Diencephalon (tissue), 1 donor: Measurements from ENCODE around the gene CABP5. TPM values are rescaled to one million over a fixed set of nuclear protein-coding genes. Genes with fewer than 3 reads are reported as not detected.

Experiments used
- total RNA-seq: library from RNA; depleted of rRNA; stranded (reverse); fragments of >200 nt; gene quantifications from one replicate; pipeline ENCODE4 v1.2.3, GENCODE V29; 2014

The CABP5 gene
- total RNA-seq: not detected

GRCh38 chr19:48043675-48044258, at the start of gene CABP5:
TSS of gene CABP5 (minus strand) at chr19:48044079. CDS start at chr19:48043922, 157 bp downstream.

GRCh38 chr19:47994209-47994802, 49.6 kb downstream of the CABP5 start, which contains the start of gene ELSPBP1:
TSS of gene ELSPBP1 (plus strand) at chr19:47994632. CDS start at chr19:48008668, 14,036 bp downstream.

GRCh38 chr19:47992070-47992469, 51.8 kb downstream of the CABP5 start, which contains the start of gene BSPH1:
TSS of gene BSPH1 (minus strand) at chr19:47992170. CDS start at chr19:47992081, 89 bp downstream.

Other genes with a start within 250 kb of the CABP5 start
- not detected for gene TPRX1, start 239.5 kb downstream of the CABP5 start, total RNA-seq
- not detected for gene CRX, start 222.1 kb downstream of the CABP5 start, total RNA-seq
- not detected for gene TPRX2, start 184.8 kb downstream of the CABP5 start, total RNA-seq
- gene SULT2A1, start 157.8 kb downstream of the CABP5 start, total RNA-seq: not detected
- not detected for gene BSPH1, start 51.9 kb downstream of the CABP5 start, total RNA-seq
- gene ELSPBP1, start 49.4 kb downstream of the CABP5 start, total RNA-seq: not detected
- gene PLA2G4C, start 66.7 kb upstream of the CABP5 start, total RNA-seq: 22.6 TPM
- 26.3 TPM for gene LIG1, start 126.3 kb upstream of the CABP5 start, total RNA-seq
- 3.7 TPM for gene ZSWIM9, start 126.6 kb upstream of the CABP5 start, total RNA-seq
- 30.7 TPM for gene CARD8, start 211.8 kb upstream of the CABP5 start, total RNA-seq
- 9.0 TPM for gene ZNF114, start 226.0 kb upstream of the CABP5 start, total RNA-seq